GM12891 (cell line): ENCODE measurements around the gene MSTN.

Experiments
- DNase-seq: peaks from one replicate; pipeline ENCODE4 v3.0.0; 2011; ENCODE audit warnings: low spot score; ENCODE audit not compliant: insufficient read length
- FAIRE-seq: peaks from 2 replicates; lab custom pipeline; 2011; peaks lifted over from hg19 to GRCh38; lab: Jason Lieb, UNC
- PAX5 ChIP-seq: IDR thresholded peaks from 2 replicates; pipeline ENCODE4 v1.6.1; 2011; ENCODE audit warnings: low read length, moderate library complexity, mild to moderate bottlenecking; ENCODE audit not compliant: insufficient read depth, severe bottlenecking
- POLR2A ChIP-seq: IDR thresholded peaks from 2 replicates; pipeline ENCODE4 v1.6.1; 2011; ENCODE audit warnings: low read depth, low read length, control low read depth
- POLR2AphosphoS5 ChIP-seq: IDR thresholded peaks from 2 replicates; pipeline ENCODE4 v1.6.1; 2011; ENCODE audit warnings: low read depth, low read length, control low read depth
- POU2F2 ChIP-seq: IDR thresholded peaks from 2 replicates; pipeline ENCODE4 v1.6.1; 2011; ENCODE audit warnings: low read depth, mild to moderate bottlenecking, control low read depth, low read length, moderate library complexity
- SPI1 ChIP-seq: IDR thresholded peaks from 2 replicates; pipeline ENCODE4 v1.6.1; 2011; ENCODE audit warnings: low read depth, low read length, control low read depth
- TAF1 ChIP-seq: IDR thresholded peaks from 2 replicates; pipeline ENCODE4 v1.6.1; 2011; ENCODE audit warnings: low read depth, low read length, control low read depth

The MSTN gene

GRCh38 chr2:190065839-190066238 lies 3.3 kb upstream of the MSTN start:
- DNase-seq (no peak), FAIRE-seq (no peak)
- TF ChIP-seq PAX5 (no peak), POLR2A (no peak), POU2F2 (no peak), SPI1 (no peak), POLR2AphosphoS5 (no peak), TAF1 (no peak)

DNA sequence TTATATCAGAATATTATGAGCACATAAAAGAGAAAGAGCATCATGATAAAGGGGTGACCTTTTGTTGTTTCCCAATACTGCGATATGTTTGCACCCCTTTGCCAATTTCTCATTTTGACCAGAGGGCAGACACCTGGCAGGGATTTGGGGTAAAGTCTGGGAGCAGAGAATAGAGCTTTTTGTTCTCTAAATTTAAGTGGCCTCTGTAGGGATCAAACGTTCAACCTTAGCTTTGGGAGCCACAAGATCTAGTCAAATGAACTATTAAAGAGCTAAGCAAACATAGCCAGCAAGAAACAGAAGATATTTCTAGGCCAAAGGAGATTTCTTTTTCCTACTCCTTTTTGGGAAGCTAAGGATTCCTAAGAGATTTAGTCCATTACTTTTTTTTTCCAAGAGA lies 1.1 kb upstream of the MSTN start:
- no peak for FAIRE-seq
- TF ChIP-seq POLR2A (no peak), PAX5 (no peak), POLR2AphosphoS5 (no peak), POU2F2 (no peak), SPI1 (no peak), TAF1 (no peak)
- DNase-seq: no peak

- TF ChIP-seq PAX5 (no peak), SPI1 (no peak), POU2F2 (no peak), TAF1 (no peak), POLR2AphosphoS5 (no peak), POLR2A (no peak)
- DNase-seq (no peak), FAIRE-seq (no peak)
Measured at GRCh38 chr2:190062053-190062452, 476 bp downstream of the MSTN start.

DNA sequence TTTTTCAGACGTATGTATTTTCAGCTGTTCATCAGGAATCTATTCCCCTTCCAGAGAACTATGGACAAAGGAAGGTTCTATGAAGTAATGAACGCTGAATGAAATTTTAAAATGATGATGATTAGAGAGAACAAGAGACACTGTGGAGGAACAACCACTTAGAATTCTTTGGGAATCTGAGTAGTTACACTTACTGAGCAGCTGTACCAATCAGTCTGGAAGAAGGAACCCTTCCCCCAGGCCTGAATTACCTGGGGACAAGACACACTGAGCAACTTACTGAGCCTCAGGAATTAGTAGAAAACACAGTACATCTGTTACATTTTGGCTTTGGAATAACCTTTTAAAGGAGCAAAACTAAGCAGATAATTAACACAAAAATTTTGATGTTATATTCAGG lies 1.9 kb downstream of the MSTN start:
- TF ChIP-seq POLR2AphosphoS5: no peak
- TF ChIP-seq SPI1: no peak
- TF ChIP-seq POU2F2: no peak
- TF ChIP-seq POLR2A: no peak
- no peak for TF ChIP-seq TAF1
- no peak for TF ChIP-seq PAX5
- FAIRE-seq (no peak), DNase-seq (no peak)

DNA sequence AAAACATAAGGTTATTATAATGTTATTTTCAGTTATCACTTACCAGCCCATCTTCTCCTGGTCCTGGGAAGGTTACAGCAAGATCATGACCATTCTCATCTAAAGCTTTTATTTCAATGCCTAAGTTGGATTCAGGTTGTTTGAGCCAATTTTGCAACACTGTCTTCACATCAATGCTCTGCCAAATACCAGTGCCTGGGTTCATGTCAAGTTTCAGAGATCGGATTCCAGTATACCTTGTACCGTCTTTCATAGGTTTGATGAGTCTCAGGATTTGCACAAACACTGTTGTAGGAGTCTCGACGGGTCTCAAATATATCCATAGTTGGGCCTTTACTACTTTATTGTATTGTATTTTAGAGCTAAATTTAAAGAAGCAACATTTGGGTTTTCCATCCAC lies 2.5 kb downstream of the MSTN start:
- TF ChIP-seq POLR2A (no peak), POU2F2 (no peak), PAX5 (no peak), POLR2AphosphoS5 (no peak), TAF1 (no peak), SPI1 (no peak)
- FAIRE-seq (no peak), DNase-seq (no peak)

- TF ChIP-seq POU2F2 (no peak), POLR2A (no peak), PAX5 (no peak), POLR2AphosphoS5 (no peak), TAF1 (no peak), SPI1 (no peak)
- FAIRE-seq: no peak
- no peak for DNase-seq
Measured at GRCh38 chr2:190053426-190053825, 9.1 kb downstream of the MSTN start.

DNA sequence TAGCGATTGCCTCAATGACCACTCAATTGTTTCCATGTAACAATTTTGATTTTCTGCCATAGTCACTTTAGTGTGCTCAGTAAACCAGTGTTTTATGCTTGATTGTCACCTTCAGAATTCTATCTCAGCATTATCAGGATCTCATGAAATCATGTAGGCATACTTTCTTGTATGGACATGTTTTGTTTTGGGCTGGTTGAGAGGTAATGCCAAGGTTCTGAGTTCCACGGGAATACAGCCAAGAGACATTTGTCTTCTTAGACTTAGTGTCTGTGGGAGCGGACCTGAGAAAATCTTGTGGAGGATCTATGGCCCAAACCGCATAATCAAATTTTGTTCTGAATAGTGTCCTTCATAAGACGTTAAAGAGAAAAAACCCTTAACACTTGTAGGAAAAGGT lies 10.2 kb downstream of the MSTN start:
- DNase-seq: no peak
- FAIRE-seq: no peak

GRCh38 chr2:190051223-190051622 lies 11.3 kb downstream of the MSTN start:
- TF ChIP-seq TAF1: no peak
- TF ChIP-seq POLR2AphosphoS5: no peak
- TF ChIP-seq PAX5: no peak
- TF ChIP-seq POU2F2: no peak
- no peak for TF ChIP-seq POLR2A
- no peak for TF ChIP-seq SPI1
- DNase-seq: no peak
- no peak for FAIRE-seq

More for the DNA sequence above, 10.2 kb downstream of the MSTN start:
- TF ChIP-seq POU2F2 (no peak), PAX5 (no peak), TAF1 (no peak), POLR2AphosphoS5 (no peak), SPI1 (no peak), POLR2A (no peak)

DNA sequence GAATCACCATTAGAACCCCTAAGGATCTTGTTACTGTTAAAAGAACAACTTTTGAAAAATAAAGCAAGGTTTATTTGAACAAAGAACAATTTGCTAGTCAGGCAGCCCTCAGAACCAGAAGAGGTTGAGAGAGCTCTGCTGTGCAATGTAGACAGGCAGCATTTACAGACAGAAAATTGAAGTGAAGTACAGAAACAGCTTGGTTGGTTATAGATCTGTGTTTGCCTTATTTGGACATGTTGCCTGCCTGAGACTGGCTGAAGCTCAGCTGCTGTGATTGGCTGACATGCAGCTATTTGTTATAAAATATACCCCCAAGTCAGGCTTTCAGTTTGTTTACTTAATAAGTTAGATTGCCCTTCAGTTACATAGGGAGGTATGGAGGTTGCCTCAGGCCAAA lies 12.5 kb downstream of the MSTN start:
- no peak for TF ChIP-seq PAX5
- no peak for TF ChIP-seq TAF1
- no peak for TF ChIP-seq SPI1
- no peak for TF ChIP-seq POU2F2
- no peak for TF ChIP-seq POLR2A
- TF ChIP-seq POLR2AphosphoS5: no peak
- DNase-seq (no peak), FAIRE-seq (no peak)

DNA sequence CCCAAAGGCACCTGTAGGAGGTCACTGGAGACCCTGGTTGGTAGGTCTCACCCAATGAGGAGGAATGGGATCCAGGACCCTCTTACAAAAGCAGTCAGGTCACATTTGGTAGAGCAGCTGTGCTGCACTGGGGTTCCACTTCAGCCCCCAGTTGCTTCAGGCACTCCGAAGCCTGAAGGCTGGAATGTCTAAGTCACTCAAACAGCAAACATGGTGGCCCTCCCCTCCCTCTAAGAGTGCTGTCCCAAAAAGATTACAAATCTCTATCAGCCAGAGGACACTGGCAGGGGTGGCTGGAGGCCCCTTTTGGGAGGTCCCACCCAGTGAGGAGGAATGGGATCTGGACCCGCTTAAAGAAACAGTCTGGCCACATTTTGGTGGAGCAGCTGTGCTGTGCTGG lies 17.7 kb downstream of the MSTN start:
- FAIRE-seq (no peak), DNase-seq (no peak)

DNA sequence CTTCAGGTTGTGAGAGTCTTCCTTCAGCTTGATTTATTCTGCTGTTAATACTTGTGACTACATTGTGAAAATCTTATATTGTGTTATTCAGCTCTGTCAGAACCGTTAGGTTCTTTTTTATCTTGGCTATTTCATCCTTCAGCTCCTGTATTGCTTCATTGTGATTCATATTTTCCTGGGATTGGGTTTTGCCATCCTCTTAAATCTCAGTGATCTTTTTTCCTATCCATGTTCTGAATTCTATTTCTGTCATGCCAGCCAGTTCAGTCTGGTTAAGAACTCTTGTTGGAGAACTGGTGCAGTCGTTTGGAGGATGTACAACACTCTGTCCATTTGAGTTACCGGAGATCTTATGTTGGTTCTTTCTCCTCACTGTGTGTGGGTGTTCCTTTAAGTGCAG lies 19.1 kb downstream of the MSTN start:
- FAIRE-seq: no peak
- TF ChIP-seq SPI1 (no peak), TAF1 (no peak), POU2F2 (no peak), POLR2AphosphoS5 (no peak), PAX5 (no peak), POLR2A (no peak)
- DNase-seq: no peak

More for the DNA sequence above, 17.7 kb downstream of the MSTN start:
- TF ChIP-seq POLR2A: no peak
- TF ChIP-seq POLR2AphosphoS5: no peak
- TF ChIP-seq SPI1: no peak
- no peak for TF ChIP-seq TAF1
- no peak for TF ChIP-seq PAX5
- no peak for TF ChIP-seq POU2F2
